GM12873 (cell line): ENCODE results near the gene GNPNAT1.

ENCODE experiments used
- TF ChIP-seq, protein P1 (sequence below): IDR thresholded peaks from 2 replicates; pipeline ENCODE4 v1.5.1; 2012; ENCODE audit warnings: low read depth, mild to moderate bottlenecking, moderate library complexity, low read length, control low read depth; ENCODE audit not compliant: insufficient read depth; ENCODE audit errors: missing control alignments

Gene GNPNAT1

GRCh38 chr14:52776816-52777215 is 14.6 kb downstream of the GNPNAT1 start:
- TF ChIP-seq, protein P1, sequence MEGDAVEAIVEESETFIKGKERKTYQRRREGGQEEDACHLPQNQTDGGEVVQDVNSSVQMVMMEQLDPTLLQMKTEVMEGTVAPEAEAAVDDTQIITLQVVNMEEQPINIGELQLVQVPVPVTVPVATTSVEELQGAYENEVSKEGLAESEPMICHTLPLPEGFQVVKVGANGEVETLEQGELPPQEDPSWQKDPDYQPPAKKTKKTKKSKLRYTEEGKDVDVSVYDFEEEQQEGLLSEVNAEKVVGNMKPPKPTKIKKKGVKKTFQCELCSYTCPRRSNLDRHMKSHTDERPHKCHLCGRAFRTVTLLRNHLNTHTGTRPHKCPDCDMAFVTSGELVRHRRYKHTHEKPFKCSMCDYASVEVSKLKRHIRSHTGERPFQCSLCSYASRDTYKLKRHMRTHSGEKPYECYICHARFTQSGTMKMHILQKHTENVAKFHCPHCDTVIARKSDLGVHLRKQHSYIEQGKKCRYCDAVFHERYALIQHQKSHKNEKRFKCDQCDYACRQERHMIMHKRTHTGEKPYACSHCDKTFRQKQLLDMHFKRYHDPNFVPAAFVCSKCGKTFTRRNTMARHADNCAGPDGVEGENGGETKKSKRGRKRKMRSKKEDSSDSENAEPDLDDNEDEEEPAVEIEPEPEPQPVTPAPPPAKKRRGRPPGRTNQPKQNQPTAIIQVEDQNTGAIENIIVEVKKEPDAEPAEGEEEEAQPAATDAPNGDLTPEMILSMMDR = no peak

DNA sequence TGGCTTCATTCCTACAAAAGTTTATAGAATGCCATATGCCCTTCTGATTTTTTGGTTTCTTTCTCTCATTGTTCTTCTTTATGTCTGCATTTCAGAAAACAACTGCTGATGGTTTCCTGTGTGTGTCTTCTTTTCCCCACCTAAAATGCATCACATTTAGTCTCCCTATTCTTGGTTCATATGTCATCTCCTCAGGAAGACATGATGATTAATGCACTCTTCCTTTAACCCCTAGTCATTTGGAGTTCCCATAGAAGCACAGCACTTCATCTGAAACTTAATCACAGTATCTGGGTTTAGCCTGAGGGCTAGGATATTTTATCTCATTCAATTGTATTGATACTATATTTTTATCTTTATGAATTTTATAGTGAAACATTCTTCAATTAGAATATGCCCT is 21.5 kb downstream of the GNPNAT1 start:
- TF ChIP-seq, protein P1 = no peak

GRCh38 chr14:52767058-52767833 is 24.2 kb downstream of the GNPNAT1 start:
- TF ChIP-seq, protein P1 = no peak

GRCh38 chr14:52759145-52759544 is 32.3 kb downstream of the GNPNAT1 start:
- TF ChIP-seq, protein P1 = no peak

- TF ChIP-seq, protein P1 = no peak
These were observed 35.6 kb downstream of the GNPNAT1 start for GRCh38 chr14:52755607-52756316.

GRCh38 chr14:52748647-52749292 is 42.6 kb downstream of the GNPNAT1 start:
- TF ChIP-seq, protein P1 = no peak

- TF ChIP-seq, protein P1 = no peak
These were observed 49.5 kb downstream of the GNPNAT1 start for GRCh38 chr14:52741865-52742264.
